Measurements from ENCODE around the gene SKOR1.

SKOR1 gene

GRCh38 chr15:67819636-67820035, 5.7 kb upstream of the SKOR1 start:
- DNase-seq, result no peak

DNA sequence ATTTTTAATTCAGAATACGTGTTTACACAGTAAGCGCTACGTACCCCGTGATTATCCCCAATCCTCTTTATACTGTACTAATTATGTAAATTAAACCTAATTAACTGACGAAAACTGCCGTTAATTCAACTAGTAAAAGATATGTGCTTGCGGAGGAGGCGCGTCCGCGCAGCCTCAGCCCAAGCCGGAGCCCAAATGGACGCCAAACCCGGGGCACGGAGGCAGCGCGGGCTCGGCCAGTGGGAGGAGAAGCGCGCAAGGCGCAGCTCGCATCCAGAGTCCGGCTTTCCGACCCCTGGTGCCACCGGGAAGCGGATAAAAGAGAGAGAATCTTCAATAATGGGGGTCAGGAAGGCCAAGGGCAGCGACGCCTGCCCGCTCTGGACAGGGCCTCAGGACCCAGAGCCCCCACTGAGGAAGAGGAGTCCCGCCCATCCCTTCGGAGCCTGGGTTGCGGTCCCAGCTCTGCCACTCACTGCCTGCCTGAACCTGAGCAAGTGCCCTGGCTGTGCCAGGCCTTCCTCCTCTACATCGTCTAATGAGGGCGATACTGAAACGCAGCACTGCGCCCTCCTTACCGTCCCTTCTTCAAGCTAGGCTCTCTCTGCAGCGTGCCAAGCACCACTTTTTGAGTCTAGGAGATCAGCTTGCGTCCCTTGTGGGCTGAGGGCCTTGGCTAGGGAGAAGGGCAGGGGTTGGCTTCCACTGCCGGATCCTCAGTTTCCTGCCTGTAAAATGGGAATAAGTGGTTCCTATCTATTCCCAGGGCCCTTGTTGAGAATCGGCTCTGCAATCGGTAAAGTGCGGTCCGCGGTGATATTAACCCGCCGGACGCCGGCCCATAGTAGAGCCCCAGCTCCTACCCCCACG, 5.0 kb upstream of the SKOR1 start:
- DNase-seq, result no peak

- peak; percentile 62 for DNase-seq
These were observed 4.1 kb upstream of the SKOR1 start for GRCh38 chr15:67820992-67821783.

DNA sequence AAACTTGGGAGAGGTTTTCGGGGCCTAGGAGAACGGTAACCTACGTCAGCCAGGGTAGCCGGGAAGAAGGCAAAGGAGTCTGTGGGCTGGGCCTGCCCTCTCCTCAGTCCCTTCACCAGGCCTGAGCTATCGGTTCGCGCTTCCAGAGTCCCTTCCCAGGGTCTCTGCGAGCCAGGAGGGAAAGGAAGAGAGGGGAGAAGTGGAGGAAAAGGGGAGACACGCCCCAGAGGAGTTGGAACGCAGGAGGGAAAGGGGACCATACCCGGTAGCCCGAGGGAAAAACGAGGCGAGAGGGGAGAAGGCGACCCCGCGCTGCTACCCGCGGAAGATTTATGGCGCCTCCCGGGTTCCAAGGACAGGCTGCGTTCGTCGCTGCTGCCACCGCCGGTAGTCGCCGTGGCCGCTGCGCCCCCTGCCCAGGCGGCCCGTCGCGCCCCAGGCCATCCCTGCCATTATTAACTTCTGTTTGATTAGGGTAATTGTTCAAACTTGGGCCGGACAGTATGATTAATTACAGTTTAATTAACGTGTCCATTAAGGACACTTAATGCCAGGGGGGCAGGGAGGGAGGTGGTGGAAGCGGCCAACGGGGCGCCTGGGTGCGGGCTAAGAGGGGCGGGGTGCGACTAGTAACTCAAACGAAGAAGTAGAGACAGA, 3.4 kb upstream of the SKOR1 start:
- no peak for DNase-seq

GRCh38 chr15:67822537-67823313, 2.6 kb upstream of the SKOR1 start:
- no peak for DNase-seq

DNA sequence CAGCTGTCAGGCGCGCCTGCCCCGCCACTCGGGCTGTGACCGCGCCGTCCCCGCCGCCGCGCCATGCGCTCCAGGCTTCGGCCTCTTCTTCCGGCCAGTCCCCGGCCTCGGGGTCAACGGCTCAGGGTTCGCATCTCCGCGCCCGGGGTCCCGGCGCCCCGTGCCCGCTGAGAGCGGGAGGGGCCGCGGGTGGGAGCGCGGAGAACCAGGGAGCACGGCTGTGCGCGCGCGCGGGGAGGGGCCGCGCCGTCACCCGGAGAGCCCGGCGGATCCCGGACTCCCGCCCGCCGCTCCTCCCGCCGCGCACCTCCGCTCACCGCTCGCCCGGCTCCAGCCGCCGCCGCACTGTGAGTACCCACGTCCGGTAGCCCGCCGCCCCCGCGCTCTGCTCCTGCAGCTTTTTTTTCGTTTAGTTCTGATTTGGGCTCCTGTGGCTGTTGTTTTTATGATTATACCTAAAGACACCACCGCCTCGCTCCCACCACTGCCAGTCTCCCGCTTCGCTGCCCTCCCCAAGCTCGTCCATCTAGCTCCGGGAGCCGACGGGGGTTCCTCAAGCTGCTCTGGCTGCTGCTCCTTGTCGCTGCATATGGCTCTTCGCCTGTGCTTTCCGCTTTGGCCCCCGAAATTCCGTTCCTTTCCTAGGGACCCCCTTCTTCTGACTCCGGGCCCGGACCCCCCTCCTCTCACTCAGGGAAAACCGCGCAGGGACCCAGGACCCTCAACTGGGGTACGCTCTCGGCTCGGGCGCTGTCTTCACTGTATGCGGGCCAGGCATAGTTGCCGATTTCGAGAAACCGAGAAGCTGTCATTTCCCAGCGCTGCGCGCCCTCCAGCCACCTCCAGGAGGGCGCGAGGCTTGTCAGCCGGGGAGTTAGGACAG, 1.8 kb upstream of the SKOR1 start:
- DNase-seq, result no peak

DNA sequence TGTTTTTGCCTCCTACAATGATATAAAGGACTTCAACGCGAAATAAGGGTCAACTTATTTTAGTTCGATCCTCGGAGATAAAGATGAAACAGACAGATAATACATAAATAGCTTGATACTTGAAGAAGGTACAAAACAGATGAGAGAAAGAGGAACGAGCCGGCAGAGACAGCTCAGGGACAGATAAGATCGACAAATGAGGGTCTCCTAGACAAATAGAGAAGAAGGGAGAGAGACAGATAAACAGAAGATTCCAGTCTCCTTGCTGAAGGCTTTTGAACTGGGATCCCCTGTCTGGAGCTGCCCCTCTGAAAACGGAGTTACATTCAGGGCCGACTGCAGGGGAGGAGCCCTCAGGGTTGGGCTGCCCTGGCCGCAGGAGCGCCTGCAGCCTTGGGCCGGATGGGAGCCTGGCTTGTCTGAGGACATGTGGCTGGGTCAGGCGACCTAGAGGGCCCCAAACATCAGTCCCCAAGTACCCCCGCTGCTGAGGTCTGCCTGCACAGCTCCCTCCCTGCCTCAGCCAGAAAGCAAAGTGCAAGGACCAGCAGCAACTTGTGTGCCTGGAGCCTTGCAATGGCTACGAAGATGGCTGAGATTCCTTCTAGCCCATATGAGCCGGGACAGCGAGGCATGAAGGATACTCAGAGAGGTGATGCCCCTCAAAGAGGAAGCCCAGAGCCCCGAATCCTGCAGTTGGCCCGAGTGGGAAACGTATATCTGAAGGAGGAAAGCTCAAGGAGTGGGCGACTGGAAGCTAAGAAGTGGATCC, 926 bp upstream of the SKOR1 start:
- no peak for DNase-seq

- DNase-seq, result no peak
These were observed 790 bp downstream of the SKOR1 start for GRCh38 chr15:67825881-67826716.

DNA sequence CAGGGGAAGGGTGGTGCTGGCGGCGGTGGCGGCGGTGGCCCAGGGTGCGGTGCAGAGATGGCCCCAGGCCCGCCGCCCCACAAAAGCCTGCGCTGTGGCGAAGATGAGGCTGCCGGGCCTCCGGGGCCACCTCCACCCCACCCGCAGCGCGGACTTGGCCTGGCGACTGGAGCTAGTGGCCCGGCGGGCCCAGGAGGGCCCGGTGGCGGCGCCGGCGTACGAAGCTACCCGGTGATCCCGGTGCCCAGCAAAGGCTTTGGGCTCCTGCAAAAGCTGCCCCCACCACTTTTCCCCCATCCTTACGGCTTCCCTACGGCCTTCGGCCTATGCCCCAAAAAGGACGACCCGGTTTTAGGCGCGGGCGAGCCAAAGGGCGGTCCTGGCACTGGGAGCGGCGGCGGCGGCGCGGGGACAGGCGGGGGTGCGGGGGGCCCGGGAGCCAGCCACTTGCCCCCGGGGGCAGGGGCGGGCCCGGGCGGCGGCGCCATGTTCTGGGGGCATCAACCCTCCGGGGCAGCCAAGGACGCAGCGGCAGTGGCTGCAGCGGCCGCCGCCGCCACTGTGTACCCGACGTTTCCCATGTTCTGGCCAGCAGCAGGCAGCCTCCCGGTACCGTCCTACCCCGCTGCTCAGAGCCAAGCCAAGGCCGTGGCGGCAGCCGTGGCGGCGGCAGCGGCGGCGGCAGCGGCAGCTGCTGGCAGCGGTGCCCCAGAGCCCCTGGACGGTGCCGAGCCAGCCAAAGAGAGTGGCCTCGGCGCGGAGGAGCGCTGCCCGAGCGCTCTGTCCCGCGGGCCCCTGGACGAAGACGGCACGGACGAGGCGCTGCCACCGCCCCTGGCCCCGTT, 1.6 kb downstream of the SKOR1 start:
- no peak for DNase-seq

DNA sequence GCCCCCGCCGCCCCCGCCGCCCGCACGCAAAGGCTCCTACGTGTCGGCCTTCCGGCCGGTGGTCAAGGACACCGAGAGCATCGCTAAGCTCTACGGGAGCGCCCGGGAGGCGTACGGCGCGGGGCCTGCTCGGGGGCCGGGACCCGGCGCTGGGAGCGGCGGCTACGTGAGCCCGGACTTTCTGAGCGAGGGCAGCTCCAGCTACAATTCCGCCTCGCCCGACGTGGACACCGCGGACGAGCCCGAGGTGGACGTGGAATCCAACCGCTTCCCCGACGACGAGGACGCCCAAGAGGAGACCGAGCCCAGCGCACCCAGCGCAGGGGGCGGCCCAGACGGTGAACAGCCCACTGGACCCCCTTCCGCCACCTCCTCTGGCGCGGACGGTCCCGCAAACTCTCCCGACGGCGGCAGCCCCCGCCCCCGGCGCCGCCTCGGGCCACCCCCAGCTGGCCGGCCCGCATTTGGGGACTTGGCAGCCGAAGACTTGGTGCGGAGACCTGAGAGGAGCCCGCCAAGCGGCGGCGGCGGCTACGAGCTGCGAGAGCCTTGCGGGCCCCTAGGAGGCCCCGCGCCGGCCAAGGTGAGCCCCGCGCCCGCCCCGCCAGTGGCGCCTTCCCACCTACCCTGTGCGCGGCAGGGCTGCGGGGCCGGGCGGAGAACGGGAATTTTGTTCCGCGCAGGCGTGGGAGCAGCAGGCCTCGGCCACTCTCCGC, 2.4 kb downstream of the SKOR1 start:
- DNase-seq, result no peak

GRCh38 chr15:67828278-67828968, 3.1 kb downstream of the SKOR1 start:
- DNase-seq, result no peak

GRCh38 chr15:67828969-67829646, 3.8 kb downstream of the SKOR1 start:
- no peak for DNase-seq

- no peak for DNase-seq
These were observed 4.6 kb downstream of the SKOR1 start for GRCh38 chr15:67829647-67830504.

DNA sequence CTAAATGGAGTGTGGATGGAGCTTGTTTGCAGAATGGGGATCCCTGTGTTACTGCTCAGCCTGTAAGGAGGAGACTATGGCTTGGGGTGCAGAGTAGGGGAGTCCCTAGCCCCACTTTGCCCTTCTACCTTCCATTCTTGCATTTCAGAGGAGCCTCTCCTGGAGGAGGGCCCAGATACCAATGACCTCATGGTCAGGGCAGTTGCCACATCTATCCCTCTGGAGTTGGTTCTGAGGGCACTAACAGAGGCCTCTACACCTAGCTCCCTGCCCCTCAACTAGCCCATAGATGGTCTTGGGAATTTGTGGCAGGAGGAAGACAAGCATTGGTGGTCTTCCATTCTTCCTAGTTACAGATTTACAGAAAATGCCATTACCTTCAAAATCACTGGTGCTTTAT, 6.1 kb downstream of the SKOR1 start:
- no peak for DNase-seq

DNA sequence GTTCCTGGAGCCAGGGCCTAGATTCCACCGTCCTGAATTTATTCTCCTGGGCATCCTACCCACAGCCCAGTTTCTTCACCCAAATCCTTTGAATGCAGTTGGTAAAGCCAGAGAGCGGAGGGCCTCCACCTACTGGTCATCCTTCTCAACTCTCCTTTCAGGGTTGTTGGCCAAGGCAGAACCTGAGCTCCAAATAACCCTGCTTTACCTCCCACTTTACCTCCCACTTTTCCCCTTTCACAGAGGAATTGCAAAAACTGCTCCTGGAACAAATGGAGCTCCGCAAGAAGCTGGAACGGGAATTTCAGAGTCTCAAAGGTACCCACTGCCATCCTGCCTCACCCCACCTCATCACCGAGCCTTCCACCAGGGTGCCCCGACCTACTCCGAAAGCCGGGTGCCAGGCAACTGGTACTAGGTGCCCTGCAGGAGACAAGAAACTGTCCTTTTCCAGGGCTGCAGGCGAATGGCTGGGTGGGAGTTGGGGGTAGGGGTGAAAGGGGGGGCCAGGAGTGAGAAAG, 6.8 kb downstream of the SKOR1 start:
- no peak for DNase-seq

All from fibroblast of skin of back (primary cell).